HAP-1 (cell line): Measurements from ENCODE around the gene EVL.
"Not testable (repeated sequence)": the region's sequence is repeated elsewhere in the genome, so short reads cannot be mapped to it uniquely, and the experiment has no call there.

Source experiments
- DNase-seq, 2 experiments: peaks; one replicate each; pipeline ENCODE4 v3.0.0-alpha.2; 2016 to 2020; ENCODE audit warnings: low spot score in 2 of 2
- H3K27me3 ChIP-seq: fragments of 250-450 bp; sonication (Bioruptor Pico); 2 replicates; pipeline ENCODE4 v1.5.1; 2020; ENCODE audit warnings: low read depth, mild to moderate bottlenecking, moderate library complexity
- H3K36me3 ChIP-seq: fragments of 250-450 bp; sonication (Bioruptor Pico); replicated peaks from 2 replicates; pipeline ENCODE4 v1.5.1; 2020; ENCODE audit warnings: mild to moderate bottlenecking
- H3K4me1 ChIP-seq: fragments of 250-450 bp; sonication (Bioruptor Pico); 2 replicates; pipeline ENCODE4 v1.5.1; 2020; ENCODE audit warnings: mild to moderate bottlenecking
- H3K4me3 ChIP-seq: fragments of 250-450 bp; sonication (Bioruptor Pico); 2 replicates; pipeline ENCODE4 v1.5.1; 2020; ENCODE audit warnings: mild to moderate bottlenecking, moderate library complexity
- H3K9me3 ChIP-seq: fragments of 250-450 bp; sonication (Bioruptor Pico); 2 replicates; pipeline ENCODE4 v1.5.1; 2020; ENCODE audit warnings: mild to moderate bottlenecking, moderate library complexity
- in situ Hi-C: fragments of 300-500 bp; cut with MboI; formaldehyde crosslinking; loops from 3 replicates; pipeline ENCODE4 v1.14.3; 2020; ENCODE audit warnings: low sequenced_read_pairs, inconsistent platforms, mixed read lengths

EVL gene

GRCh38 chr14:100155756-100156616 is 90.8 kb downstream of the EVL start:
- DNase-seq = no peak
- in situ Hi-C loops = no loop called here
- peaks cover 7% of the 10 kb centered on the region for H3K9me3 ChIP-seq
- H3K4me3 ChIP-seq = no peak overlapping the region
- H3K4me1 ChIP-seq = no peaks in the 10 kb centered on the region
- H3K27me3 ChIP-seq = no peaks in the 10 kb centered on the region; the same call in 1 of the 2 replicates
- H3K36me3 ChIP-seq = no peaks in the 10 kb centered on the region

- no peaks in the 10 kb centered on the region for H3K4me1 ChIP-seq
- no peaks in the 10 kb centered on the region; the same call in 1 of the 2 replicates for H3K27me3 ChIP-seq
- DNase-seq = no peak
- H3K36me3 ChIP-seq = no peaks in the 10 kb centered on the region
- H3K9me3 ChIP-seq = peaks cover 7% of the 10 kb centered on the region
- no peak overlapping the region for H3K4me3 ChIP-seq
- in situ Hi-C loops = no loop called here
These were observed 91.6 kb downstream of the EVL start for GRCh38 chr14:100156776-100157175.

GRCh38 chr14:100157548-100158232 is 92.5 kb downstream of the EVL start:
- H3K4me3 ChIP-seq, H3K4me1 ChIP-seq, H3K9me3 ChIP-seq, H3K27me3 ChIP-seq, DNase-seq, H3K36me3 ChIP-seq, in situ Hi-C loops: not testable (repeated sequence)

- Histone ChIP-seq H3K4me3 (no peak overlapping the region), H3K9me3 (peaks cover 7% of the 10 kb centered on the region), H3K4me1 (no peaks in the 10 kb centered on the region), H3K36me3 (no peaks in the 10 kb centered on the region), H3K27me3 (no peaks in the 10 kb centered on the region; the same call in 1 of the 2 replicates)
- in situ Hi-C loops = no loop called here
- DNase-seq = no peak
These were observed 93.4 kb downstream of the EVL start for GRCh38 chr14:100158566-100159093.

- peak within 1 kb of the TSS; percentile 26 for H3K4me3 ChIP-seq
- no peaks in the 10 kb centered on the region; the same call in 1 of the 2 replicates for H3K27me3 ChIP-seq
- H3K9me3 ChIP-seq = peaks cover 6% of the 10 kb centered on the region
- DNase-seq = peak; percentile 22 to 66
- no peaks in the 10 kb centered on the region for H3K4me1 ChIP-seq
- H3K36me3 ChIP-seq = no peaks in the 10 kb centered on the region
- in situ Hi-C loops = no loop called here
These were observed 94.1 kb downstream of the EVL start, which contains the start of gene DEGS2 for GRCh38 chr14:100159094-100159864. Gene DEGS2, minus strand, starts transcription at chr14:100159645. Its CDS starts 58 bp downstream, at chr14:100159587.

GRCh38 chr14:100159865-100160533 is 94.8 kb downstream of the EVL start:
- DNase-seq = no peak
- in situ Hi-C loops = no loop called here
- no peaks in the 10 kb centered on the region; the same call in 1 of the 2 replicates for H3K9me3 ChIP-seq
- H3K4me1 ChIP-seq = no peaks in the 10 kb centered on the region
- H3K36me3 ChIP-seq = no peaks in the 10 kb centered on the region
- peak overlapping the region; percentile 26 for H3K4me3 ChIP-seq
- no peaks in the 10 kb centered on the region; the same call in 1 of the 2 replicates for H3K27me3 ChIP-seq

- Histone ChIP-seq H3K36me3 (no peaks in the 10 kb centered on the region), H3K27me3 (no peaks in the 10 kb centered on the region; the same call in 1 of the 2 replicates), H3K4me3 (no peak overlapping the region), H3K9me3 (no peaks in the 10 kb centered on the region), H3K4me1 (no peaks in the 10 kb centered on the region)
- in situ Hi-C loops = no loop called here
- DNase-seq = no peak
These were observed 95.3 kb downstream of the EVL start for GRCh38 chr14:100160534-100160916.

GRCh38 chr14:100165376-100165775 is 100.2 kb downstream of the EVL start:
- Histone ChIP-seq H3K4me3 (no peak overlapping the region), H3K36me3 (no peaks in the 10 kb centered on the region), H3K4me1 (peaks cover 5% of the 10 kb centered on the region), H3K27me3 (no peaks in the 10 kb centered on the region), H3K9me3 (no peaks in the 10 kb centered on the region; the same call in 1 of the 2 replicates)
- in situ Hi-C loops = no loop called here
- no peak for DNase-seq

GRCh38 chr14:100165831-100166440 is 100.7 kb downstream of the EVL start:
- Histone ChIP-seq H3K36me3 (no peaks in the 10 kb centered on the region), H3K27me3 (no peaks in the 10 kb centered on the region), H3K9me3 (no peaks in the 10 kb centered on the region; the same call in 1 of the 2 replicates), H3K4me3 (no peak overlapping the region), H3K4me1 (peaks cover 5% of the 10 kb centered on the region)
- no peak for DNase-seq
- in situ Hi-C loops = no loop called here

- in situ Hi-C loops = no loop called here
- no peak overlapping the region for H3K4me3 ChIP-seq
- no peak for DNase-seq
- no peaks in the 10 kb centered on the region for H3K36me3 ChIP-seq
- no peaks in the 10 kb centered on the region for H3K27me3 ChIP-seq
- H3K4me1 ChIP-seq = peaks cover 5% of the 10 kb centered on the region
- no peaks in the 10 kb centered on the region; the same call in 1 of the 2 replicates for H3K9me3 ChIP-seq
These were observed 103.3 kb downstream of the EVL start for GRCh38 chr14:100168506-100168905.

GRCh38 chr14:100170880-100171279 is 105.7 kb downstream of the EVL start:
- no peaks in the 10 kb centered on the region for H3K36me3 ChIP-seq
- H3K4me1 ChIP-seq = peaks cover 5% of the 10 kb centered on the region
- H3K9me3 ChIP-seq = no peaks in the 10 kb centered on the region; the same call in 1 of the 2 replicates
- H3K4me3 ChIP-seq = no peak overlapping the region
- no peaks in the 10 kb centered on the region for H3K27me3 ChIP-seq
- in situ Hi-C loops = no loop called here
- DNase-seq = no peak

GRCh38 chr14:100172811-100173210 is 107.6 kb downstream of the EVL start:
- Histone ChIP-seq H3K4me3 (no peak overlapping the region), H3K4me1 (no peaks in the 10 kb centered on the region), H3K9me3 (no peaks in the 10 kb centered on the region; the same call in 1 of the 2 replicates), H3K36me3 (no peaks in the 10 kb centered on the region), H3K27me3 (no peaks in the 10 kb centered on the region)
- in situ Hi-C loops = no loop called here
- DNase-seq = no peak
